ENCODE measurements around the gene DNAH2.

Gene DNAH2

GRCh38 chr17:7839876-7840261, 122.3 kb downstream of the DNAH2 start:
- DNase-seq (ENCODE audit: low read depth) = peak; percentile 46

DNA sequence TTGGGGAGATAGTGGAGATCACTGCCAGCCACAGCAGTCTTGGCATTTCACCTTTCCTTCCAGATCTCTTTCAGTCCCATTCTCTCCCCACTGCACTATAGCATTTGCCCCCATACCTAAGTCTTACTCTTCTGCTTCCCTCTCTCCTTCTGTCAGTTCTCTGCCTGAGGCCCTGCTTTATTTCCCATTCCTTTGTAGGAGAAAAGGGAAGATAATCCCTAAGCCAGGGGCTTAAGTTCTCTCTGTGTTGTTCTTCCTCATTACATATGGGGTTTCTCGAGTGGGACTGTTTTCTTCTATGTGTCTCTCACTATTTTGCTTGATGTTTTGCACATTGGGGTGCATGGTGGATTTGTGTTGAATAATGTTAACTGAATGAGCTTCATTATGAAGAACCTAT, 122.9 kb downstream of the DNAH2 start:
- no peak for DNase-seq (ENCODE audit: low read depth)

GRCh38 chr17:7840875-7841274, 123.3 kb downstream of the DNAH2 start:
- no peak for DNase-seq (ENCODE audit: low read depth)

- DNase-seq (ENCODE audit: low read depth) = peak; percentile 92
Observed at GRCh38 chr17:7841396-7841914, 123.9 kb downstream of the DNAH2 start.

DNA sequence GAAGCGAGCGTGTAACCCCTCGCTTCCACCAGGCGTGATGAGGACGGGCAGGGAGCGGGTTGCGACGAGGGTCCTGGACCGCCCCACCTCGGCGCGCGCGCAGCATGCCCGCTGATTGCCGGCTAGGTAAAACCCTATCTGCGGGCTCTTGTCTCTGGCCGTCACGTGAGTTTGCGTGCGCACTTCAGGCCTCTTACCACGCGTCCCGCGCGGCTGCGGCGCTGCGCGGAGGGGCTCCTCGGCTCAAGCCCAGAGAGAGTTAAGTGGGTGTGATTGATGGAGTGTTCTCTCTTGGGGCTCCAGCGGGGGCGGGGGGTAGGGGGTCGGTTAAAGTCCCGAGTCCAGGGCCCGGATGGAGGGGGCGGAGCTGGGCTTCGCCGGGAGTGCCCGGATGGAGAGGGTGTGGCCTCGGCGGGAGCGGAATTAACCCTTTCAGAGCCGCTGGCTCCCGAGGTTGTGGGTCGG, 124.4 kb downstream of the DNAH2 start:
- peak; percentile 80 for DNase-seq (ENCODE audit: low read depth)

DNA sequence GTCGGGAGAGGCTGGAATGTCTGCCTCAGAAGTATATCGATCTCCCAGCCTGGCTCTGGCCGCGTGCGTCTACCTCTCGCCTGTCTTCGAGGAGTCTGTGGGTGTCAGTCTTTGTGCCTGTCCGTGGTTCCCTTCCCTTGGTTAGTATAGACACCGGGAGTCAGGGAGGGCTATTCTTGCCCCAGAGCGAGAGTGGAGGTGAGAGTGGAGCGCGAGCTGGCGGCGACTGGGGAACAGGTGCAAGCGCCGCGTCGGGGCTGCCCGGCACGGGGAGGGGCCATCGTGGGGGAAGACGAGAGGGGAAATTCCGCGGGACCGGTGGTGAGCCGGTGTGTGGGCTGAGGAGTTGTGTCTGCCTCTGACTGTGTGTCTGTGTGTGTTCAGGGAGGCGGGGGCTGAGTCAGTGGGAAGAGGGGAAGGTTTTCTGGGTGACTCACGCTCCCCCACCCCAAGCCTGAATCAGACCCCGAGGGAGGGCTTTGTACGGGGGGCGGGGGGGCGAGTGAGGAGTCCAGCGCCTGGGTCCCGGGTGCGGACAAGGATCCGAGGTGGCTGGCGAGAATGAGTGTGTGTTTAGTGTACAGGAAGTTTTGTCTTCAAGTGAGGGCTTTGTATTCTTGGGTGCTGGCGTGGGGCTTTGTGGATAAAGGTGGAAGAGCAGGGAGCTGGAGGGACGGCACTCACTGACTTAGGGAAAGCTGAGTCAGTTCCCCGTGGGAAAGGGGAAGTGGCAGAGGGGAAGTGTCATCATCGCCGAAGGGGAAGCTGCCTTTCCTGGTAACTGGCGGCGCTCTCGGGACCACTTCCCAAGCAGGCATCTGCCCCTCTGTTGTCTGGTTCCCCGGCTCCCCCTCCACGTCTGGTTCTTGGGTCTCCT, 125.1 kb downstream of the DNAH2 start:
- peak; percentile 97 for DNase-seq (ENCODE audit: low read depth)

DNA sequence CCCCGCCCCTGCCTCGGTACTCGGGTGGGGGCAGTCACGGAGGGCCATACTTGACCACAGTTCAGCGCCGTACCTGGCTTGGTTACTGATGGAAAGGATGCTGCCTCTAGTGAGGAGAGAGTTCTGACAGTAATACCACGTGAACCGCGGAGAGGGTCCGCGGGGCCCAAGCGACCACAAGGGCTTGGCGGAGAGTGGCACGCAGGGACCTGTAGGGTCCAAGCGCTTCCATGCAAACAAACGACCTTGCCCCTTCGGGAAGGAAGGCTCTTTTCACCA, 125.7 kb downstream of the DNAH2 start:
- no peak for DNase-seq (ENCODE audit: low read depth)

- DNase-seq (ENCODE audit: low read depth) = peak; percentile 93
Observed at GRCh38 chr17:7843536-7844291, 126.2 kb downstream of the DNAH2 start.

- peak; percentile 97 for DNase-seq (ENCODE audit: low read depth)
Observed at GRCh38 chr17:7844292-7845154, 127.0 kb downstream of the DNAH2 start.

- no peak for DNase-seq (ENCODE audit: low read depth)
Observed at GRCh38 chr17:7845359-7846062, 128.0 kb downstream of the DNAH2 start.

GRCh38 chr17:7846063-7846735, 128.7 kb downstream of the DNAH2 start:
- DNase-seq (ENCODE audit: low read depth) = no peak

DNA sequence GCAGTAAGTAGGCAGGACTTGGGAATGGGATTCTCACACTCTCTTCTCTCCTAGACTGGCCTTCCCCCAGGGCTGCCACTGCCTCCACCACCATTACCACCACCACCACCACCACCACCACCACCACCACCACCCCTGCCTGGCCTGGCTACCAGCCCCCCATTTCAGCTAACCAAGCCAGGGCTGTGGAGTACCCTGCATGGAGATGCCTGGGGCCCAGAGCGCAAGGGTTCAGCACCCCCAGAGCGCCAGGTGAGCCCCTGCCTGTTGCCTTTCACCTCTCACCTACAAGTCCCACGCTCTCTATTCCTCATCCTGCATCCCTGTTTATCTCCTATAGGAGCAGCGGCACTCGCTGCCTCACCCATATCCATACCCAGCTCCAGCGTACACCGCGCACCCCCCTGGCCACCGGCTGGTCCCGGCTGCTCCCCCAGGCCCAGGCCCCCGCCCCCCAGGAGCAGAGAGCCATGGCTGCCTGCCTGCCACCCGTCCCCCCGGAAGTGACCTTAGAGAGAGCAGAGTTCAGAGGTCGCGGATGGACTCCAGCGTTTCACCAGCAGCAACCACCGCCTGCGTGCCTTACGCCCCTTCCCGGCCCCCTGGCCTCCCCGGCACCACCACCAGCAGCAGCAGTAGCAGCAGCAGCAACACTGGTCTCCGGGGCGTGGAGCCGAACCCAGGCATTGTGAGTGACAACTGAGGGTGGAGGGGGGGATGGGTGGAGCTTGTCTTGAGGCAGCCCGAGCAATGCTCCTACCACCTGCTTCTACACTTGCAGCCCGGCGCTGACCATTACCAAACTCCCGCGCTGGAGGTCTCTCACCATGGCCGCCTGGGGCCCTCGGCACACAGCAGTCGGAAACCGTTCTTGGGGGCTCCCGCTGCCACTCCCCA, 129.5 kb downstream of the DNAH2 start:
- no peak for DNase-seq (ENCODE audit: low read depth)

- DNase-seq (ENCODE audit: low read depth) = no peak
Observed at GRCh38 chr17:7848131-7848579, 130.6 kb downstream of the DNAH2 start.

DNA sequence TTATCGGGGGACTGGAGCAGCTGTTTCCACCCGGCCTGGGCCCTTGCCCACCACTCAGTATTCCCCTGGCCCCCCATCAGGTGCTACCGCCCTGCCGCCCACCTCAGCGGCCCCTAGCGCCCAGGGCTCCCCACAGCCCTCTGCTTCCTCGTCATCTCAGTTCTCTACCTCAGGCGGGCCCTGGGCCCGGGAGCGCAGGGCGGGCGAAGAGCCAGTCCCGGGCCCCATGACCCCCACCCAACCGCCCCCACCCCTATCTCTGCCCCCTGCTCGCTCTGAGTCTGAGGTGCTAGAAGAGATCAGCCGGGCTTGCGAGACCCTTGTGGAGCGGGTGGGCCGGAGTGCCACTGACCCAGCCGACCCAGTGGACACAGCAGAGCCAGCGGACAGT, 131.2 kb downstream of the DNAH2 start:
- DNase-seq (ENCODE audit: low read depth) = no peak

DNA sequence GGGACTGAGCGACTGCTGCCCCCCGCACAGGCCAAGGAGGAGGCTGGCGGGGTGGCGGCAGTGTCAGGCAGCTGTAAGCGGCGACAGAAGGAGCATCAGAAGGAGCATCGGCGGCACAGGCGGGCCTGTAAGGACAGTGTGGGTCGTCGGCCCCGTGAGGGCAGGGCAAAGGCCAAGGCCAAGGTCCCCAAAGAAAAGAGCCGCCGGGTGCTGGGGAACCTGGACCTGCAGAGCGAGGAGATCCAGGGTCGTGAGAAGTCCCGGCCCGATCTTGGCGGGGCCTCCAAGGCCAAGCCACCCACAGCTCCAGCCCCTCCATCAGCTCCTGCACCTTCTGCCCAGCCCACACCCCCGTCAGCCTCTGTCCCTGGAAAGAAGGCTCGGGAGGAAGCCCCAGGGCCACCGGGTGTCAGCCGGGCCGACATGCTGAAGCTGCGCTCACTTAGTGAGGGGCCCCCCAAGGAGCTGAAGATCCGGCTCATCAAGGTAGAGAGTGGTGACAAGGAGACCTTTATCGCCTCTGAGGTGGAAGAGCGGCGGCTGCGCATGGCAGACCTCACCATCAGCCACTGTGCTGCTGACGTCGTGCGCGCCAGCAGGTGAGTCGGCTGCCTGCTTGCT, 131.7 kb downstream of the DNAH2 start:
- no peak for DNase-seq (ENCODE audit: low read depth)

- no peak for DNase-seq (ENCODE audit: low read depth)
Observed at GRCh38 chr17:7849751-7850504, 132.4 kb downstream of the DNAH2 start.

- no peak for DNase-seq (ENCODE audit: low read depth)
Observed at GRCh38 chr17:7850701-7851437, 133.3 kb downstream of the DNAH2 start.
